Loucy (cell line): ENCODE data around the gene C1QL1.

Source experiments
- CTCF ChIP-seq: fragments of 200-600 bp; sonication (generic); conservative IDR thresholded peaks from 2 replicates; pipeline ENCODE4 v1.5.1; 2014; ENCODE audit warnings: mild to moderate bottlenecking, antibody characterized with exemption, low read length
- EZH2phosphoT487 ChIP-seq: fragments of 200-600 bp; IDR thresholded peaks from 2 replicates; pipeline ENCODE4 v1.6.1; 2018; ENCODE audit warnings: antibody characterized with exemption, mild to moderate bottlenecking, moderate library complexity, borderline replicate concordance

- TF ChIP-seq CTCF (no peak), EZH2phosphoT487 (no peak)
Observed at GRCh38 chr17:45004388-45004787, 36.3 kb upstream of the C1QL1 start.
